Ramos (cell line): ENCODE results near the gene SLC26A11.
"Not testable (repeated sequence)": the region's sequence is repeated elsewhere in the genome, so short reads cannot be mapped to it uniquely, and the experiment has no call there.

Source experiments
- in situ Hi-C: fragments of 300-500 bp; cut with MboI; formaldehyde crosslinking; loops from one replicate; pipeline ENCODE4 v1.14.3; 2022; ENCODE audit warnings: low sequenced_read_pairs; ENCODE audit not compliant: unreplicated experiment

SLC26A11 gene

DNA sequence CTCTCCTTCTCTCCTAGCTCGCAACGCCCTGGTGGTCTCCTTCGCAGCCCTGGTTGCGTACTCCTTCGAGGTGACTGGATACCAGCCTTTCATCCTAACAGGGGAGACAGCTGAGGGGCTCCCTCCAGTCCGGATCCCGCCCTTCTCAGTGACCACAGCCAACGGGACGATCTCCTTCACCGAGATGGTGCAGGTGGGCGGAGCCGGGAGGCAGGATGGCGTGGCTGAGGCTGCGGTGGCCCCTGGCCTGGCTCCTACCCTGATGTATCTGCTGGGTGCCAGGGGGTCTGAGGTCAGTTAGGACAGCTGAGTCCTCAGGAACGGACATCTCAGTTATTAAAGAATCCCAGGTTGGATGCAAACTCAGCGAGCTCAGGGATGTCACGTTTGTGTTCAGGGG is 16.7 kb downstream of the SLC26A11 start:
- in situ Hi-C loops = no loop called here

GRCh38 chr17:80237386-80237785 is 17.2 kb downstream of the SLC26A11 start:
- in situ Hi-C loops = no loop called here

DNA sequence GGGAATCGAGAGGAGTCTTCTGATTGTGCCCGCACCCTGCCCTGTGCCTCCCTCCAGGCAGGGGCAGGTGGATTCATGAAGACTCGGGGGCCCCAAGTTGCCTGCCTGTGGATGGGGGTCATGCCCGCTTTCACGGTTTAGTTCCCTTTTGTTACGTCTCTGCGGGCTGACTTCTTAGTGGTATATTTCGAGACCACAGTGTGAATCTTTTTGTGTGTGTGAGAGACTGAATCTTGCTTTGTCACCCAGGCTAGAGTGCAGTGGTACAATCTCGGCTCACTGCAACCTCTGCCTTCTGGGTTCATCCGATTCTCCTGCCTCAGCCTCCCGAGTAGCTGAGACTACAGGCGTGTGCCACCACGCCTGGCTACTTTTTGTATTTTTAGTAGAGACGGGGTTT is 22.3 kb downstream of the SLC26A11 start:
- in situ Hi-C loops = no loop called here

- in situ Hi-C loops = no loop called here
These were observed 23.6 kb downstream of the SLC26A11 start for GRCh38 chr17:80243526-80244433.

DNA sequence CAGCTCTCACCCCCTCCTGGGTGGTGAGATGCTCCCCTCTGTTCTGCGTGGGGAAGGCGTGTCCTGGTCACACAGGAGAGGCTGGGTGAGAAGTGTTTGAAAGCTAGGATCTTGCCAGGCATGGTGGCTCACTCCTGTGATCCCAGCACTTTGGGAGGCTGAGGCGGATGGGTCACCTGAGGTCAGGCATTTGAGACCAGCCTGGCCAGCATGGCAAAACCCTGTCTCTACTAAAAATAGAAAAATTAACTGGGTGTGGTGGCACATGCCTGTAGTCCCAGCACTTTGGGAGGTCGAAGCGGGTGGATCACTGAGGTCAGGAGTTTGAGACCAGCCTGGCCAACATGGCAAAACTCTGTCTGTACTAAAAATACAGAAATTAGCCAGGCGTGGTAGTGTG is 24.2 kb downstream of the SLC26A11 start:
- in situ Hi-C loops = not testable (repeated sequence)

DNA sequence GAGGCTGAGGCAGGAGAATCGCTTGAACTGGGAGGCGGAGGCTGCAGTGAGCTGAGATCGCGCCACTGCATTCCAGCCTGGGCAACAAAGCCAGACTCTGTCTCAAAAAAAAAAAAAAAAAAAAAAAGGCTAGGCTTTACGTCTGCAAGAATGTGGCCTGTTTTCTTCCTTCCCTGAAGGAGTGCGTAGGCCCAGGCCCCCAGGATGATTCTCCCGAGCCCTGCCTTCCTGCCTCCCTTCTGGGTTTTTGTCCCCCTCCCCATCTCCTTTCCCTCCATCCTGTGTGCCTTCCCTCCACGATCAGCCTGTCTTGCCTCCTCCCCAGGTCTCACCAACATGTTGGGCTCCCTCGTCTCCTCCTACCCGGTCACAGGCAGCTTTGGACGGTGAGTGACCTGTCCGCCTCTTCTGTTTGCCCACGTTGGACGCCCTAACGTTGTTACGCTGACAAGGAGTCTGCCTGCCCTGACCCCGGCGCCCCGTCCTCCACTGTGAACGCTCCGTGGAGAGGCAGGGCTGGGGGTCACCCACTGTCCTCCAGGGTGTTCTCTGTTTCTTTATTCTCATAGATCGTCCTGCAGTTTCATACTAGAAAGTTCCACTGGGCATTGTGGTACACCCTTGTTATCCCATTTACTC is 24.8 kb downstream of the SLC26A11 start:
- in situ Hi-C loops = no loop called here

- in situ Hi-C loops = no loop called here
These were observed 25.5 kb downstream of the SLC26A11 start for GRCh38 chr17:80245566-80246265.

DNA sequence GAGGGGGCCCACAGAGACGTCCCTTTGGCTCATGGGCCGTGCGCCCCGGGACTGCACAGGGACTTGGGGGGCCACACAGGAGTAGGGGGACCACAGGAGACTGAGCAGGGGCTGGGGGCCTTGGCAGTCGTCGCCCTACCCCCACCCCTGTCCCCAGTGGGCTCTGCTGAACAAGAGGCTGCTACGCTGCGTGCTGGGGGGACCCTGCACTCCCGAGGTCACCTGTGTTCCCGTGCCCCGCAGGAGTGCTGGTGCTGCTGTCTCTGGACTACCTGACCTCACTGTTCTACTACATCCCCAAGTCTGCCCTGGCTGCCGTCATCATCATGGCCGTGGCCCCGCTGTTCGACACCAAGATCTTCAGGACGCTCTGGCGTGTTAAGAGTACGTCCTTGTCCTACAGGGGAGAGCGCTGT is 26.0 kb downstream of the SLC26A11 start:
- in situ Hi-C loops = no loop called here

- in situ Hi-C loops = no loop called here
These were observed 26.5 kb downstream of the SLC26A11 start for GRCh38 chr17:80246726-80247125.

- in situ Hi-C loops = no loop called here
These were observed 27.3 kb downstream of the SLC26A11 start for GRCh38 chr17:80247561-80247960.

- in situ Hi-C loops = no loop called here
These were observed 28.0 kb downstream of the SLC26A11 start for GRCh38 chr17:80248001-80248893.

DNA sequence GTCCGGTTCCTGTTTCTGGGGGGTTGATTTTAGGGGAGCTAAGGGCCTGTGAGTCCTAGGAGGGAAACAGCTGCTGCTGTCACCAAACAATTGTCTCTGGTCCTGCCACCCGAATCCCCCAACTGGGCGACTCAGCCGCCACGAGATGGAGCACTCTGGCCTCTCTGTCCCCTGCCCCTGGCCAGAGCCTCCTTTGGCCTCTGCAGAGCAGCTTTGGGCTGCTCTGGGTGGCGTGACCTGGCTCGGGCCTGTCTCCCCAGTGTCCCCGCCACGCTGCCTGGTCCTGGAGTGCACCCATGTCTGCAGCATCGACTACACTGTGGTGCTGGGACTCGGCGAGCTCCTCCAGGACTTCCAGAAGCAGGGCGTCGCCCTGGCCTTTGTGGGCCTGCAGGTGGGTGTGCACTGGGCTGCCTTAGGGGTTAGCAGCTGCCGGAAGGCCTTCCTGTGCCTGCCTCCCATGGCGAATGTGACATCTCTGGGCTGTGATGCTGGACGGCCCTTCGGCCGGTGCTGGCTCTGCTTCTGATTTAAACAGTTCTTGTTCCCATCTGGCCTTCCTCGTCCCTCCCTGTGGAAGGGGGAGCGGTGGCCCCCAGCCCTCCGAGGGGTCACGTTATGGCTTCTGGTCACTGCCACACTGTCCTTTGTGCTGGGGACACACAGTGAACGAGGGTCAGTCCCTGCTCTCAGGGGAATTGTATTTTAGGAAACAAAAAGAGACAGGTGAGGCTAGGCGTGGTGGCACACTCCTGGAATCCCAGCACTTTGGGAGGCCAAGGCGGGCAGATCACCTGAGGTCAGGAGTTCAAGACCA is 28.9 kb downstream of the SLC26A11 start:
- in situ Hi-C loops = no loop called here

- in situ Hi-C loops = no loop called here
These were observed 31.7 kb downstream of the SLC26A11 start for GRCh38 chr17:80251966-80252365.

- in situ Hi-C loops = no loop called here
These were observed 32.6 kb downstream of the SLC26A11 start for GRCh38 chr17:80252871-80253270.

DNA sequence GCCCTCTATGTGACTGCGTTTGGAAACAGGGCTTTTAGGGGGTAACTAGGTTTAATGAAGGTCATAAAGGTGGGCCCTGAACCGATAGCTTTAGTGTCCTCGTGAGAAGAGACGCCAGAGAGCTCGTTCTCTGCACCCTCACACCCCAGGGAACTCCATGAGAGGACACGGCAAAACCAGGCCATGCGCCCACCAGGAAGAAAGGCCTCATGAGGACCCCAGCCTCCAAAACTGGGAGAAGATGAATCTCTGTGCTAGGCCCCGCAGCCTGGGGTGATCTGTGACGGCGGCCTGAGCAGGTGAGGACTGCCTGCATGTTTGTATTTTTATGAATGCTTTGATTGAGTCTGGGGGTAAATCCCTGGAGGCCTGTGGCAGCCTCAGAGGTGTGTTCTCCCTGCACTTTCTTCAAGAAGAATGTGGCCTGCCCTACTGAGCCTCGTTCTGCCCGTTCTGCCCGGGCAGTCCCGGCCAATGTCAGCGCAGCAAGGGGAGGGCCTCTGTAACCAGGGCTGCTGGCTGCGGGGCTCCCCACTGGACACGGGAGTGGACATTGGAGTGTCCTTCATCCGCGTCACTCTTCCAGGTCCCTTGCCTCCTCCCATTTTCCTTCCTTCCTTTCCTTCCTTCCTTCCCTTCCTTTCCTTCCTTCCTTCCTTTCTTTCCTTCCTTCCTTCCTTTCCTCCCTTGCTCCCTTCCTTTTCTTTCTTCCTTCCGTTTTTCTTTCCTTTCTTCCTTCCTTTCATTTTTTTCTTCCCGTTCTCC is 33.6 kb downstream of the SLC26A11 start:
- in situ Hi-C loops = no loop called here

- in situ Hi-C loops = no loop called here
These were observed 34.4 kb downstream of the SLC26A11 start for GRCh38 chr17:80254396-80255251.

DNA sequence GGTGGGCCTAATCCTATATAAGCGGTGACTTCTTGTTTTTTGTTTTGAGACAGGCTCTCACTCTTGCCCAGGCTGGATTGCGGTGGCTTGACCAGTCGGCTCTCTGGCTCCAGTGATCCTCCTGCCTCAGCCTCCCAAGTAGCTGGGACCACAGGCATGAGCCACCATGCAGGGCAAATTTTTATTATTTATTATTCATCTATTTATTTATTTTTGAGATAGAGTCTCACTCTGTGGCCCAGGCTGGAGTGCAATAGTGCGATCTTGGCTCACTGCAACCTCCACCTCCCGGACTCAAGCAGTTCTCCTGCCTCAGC is 35.8 kb downstream of the SLC26A11 start:
- in situ Hi-C loops = no loop called here

GRCh38 chr17:80257716-80258213 is 37.5 kb downstream of the SLC26A11 start:
- in situ Hi-C loops = no loop called here
